ENCODE data around the gene ACHE. TPM values are rescaled to one million over a fixed set of nuclear protein-coding genes. Genes with fewer than 3 reads are reported as not detected.

The ACHE gene
- total RNA-seq, 1 experiment from 2014 or later: 7.0 TPM

DNA sequence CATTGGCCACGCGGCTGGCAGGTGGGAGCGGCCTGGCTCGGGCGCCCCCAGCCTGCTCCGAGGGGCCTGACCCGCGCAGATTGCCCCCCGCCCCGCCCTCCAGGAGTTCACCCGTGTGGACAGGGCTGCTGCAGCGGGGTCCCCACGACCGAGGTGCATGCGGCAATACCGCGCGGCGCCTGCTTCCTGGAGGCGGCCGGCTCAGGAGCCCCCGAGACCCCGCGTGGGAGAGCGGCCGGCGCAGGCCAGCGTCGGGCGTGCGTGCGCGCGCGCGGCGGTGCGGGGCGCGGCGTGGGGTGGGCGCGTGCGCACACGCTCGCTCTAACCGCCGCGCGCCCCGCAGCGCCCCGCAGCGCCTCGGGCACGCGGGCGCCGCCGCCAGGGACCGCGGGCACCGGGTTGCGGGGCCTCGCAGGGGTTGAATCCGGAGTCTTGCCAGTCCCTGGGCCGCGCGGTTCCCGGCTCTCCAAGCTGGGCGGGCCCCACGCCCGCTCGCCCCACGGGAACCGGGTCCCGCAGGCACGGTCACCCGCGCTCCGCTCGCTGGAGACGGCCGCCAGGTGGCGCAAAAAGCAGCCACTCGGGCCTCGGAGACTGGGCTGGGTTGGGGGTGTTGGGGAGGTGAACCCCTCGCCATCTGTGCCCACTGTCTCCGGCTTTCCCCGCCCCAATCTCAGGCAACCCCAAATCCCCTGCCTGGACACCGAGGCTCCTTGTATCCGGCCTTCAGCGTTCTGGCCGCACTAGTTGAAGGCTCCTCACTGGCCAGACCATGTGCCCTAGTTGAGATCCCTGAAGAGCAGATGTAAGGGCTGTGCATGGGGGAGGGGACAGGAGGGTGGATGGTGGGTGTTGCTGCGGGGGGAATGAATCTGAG, 1.3 kb upstream of the ACHE start:
- no peaks in the 10 kb centered on the region for H3K36me3 Mint-ChIP-seq (ENCODE audit: insufficient read depth in 1 of 3, low read depth in 3 of 3)
- no peaks in the 10 kb centered on the region; the same call in 1 of the 2 replicates for H3K4me1 ChIP-seq (ENCODE audit: insufficient read depth, low read length)
- no peak overlapping the region for H3K9ac ChIP-seq (ENCODE audit: extremely low read depth, insufficient read length, low read length)
- H3K79me2 ChIP-seq (ENCODE audit: insufficient read depth, low read length): no peaks in the 10 kb centered on the region
- peak; percentile 64 for DNase-seq
- no peak overlapping the region for H2BK120ac ChIP-seq (ENCODE audit: low read depth, low read length, poor library complexity, severe bottlenecking)
- no peak overlapping the region for H2BK20ac ChIP-seq (ENCODE audit: low read depth, low read length, poor library complexity, severe bottlenecking)
- H3K27me3 ChIP-seq (ENCODE audit: insufficient read depth, low read length): peaks cover 7% of the 10 kb centered on the region
- no peak overlapping the region for H3K27ac ChIP-seq (ENCODE audit: insufficient read length, low read depth, low read length)
- H2BK12ac ChIP-seq (ENCODE audit: insufficient read length, low read depth, low read length): no peak overlapping the region
- no peak overlapping the region for H4K91ac ChIP-seq (ENCODE audit: insufficient read length, low read depth, low read length)
- H4K5ac ChIP-seq (ENCODE audit: insufficient read length, low read depth, low read length): no peak overlapping the region
- H3K27ac Mint-ChIP-seq: no peak overlapping the region
- H3T11ph ChIP-seq (ENCODE audit: low read length): no peak overlapping the region
- peak; percentile 88 for TF ChIP-seq CTCF (conservative IDR thresholded peaks at IDR 0.05)
- H3K4ac ChIP-seq (ENCODE audit: low read depth, low read length): no peak overlapping the region
- H3K9me3 ChIP-seq (ENCODE audit: control insufficient read depth, low read depth, low read length): no peaks in the 10 kb centered on the region
- no peaks in the 10 kb centered on the region for H3K79me1 ChIP-seq (ENCODE audit: insufficient read depth, low read depth, low read length, poor library complexity, severe bottlenecking)
- no peak overlapping the region for H3K23ac ChIP-seq (ENCODE audit: insufficient read length, low read depth, low read length)
- no peak overlapping the region for H3K56ac ChIP-seq (ENCODE audit: insufficient read length, low read depth, low read length)
- peaks cover 15 to 17% of the 10 kb centered on the region in 2 experiments for H3K4me1 Mint-ChIP-seq
- no peak overlapping the region for H2AK5ac ChIP-seq (ENCODE audit: insufficient read length, low read length)
- peak overlapping the region; percentile 33 for H3K4me2 ChIP-seq (ENCODE audit: insufficient read depth, insufficient read length, low read length)
- H3K9me3 Mint-ChIP-seq: no peaks in the 10 kb centered on the region; a peak in 2 of 5 replicates
- H4K20me1 ChIP-seq (ENCODE audit: control insufficient read depth, insufficient read depth, insufficient read length): no peaks in the 10 kb centered on the region
- WGBS (ENCODE audit: extremely low coverage, insufficient read length, low lambda C conversion rate): no CpG with 5 or more reads among the region's 95 CpGs
- no peak overlapping the region for H2BK15ac ChIP-seq (ENCODE audit: low read depth, low read length)
- H4K8ac ChIP-seq (replicated peaks; ENCODE audit: insufficient read length, low read depth, low read length): no peak overlapping the region
- H3K27me3 Mint-ChIP-seq (ENCODE audit: low read depth): peaks cover 25% of the 10 kb centered on the region
- peak overlapping the region; percentile 54 to 81 for H3K4me3 Mint-ChIP-seq
- H2BK5ac ChIP-seq (ENCODE audit: insufficient read length, low read length): no peak overlapping the region
- no peak overlapping the region for H2AFZ ChIP-seq (ENCODE audit: low read length)
- H3K14ac ChIP-seq (ENCODE audit: insufficient read depth, low read length): no peak overlapping the region; the same call in 1 of the 2 replicates
- H3K18ac ChIP-seq (ENCODE audit: insufficient read length, low read depth, low read length): no peak overlapping the region
- H3K23me2 ChIP-seq (ENCODE audit: insufficient read length, low read depth, low read length, poor library complexity, severe bottlenecking): peaks cover 12% of the 10 kb centered on the region

Data from H9 (cell line).